HL-60 (cell line): ENCODE data around the gene PLA2G7.

Source experiments
- GABPA ChIP-seq: IDR thresholded peaks from 2 replicates; pipeline ENCODE4 v1.6.1; 2012; ENCODE audit warnings: low read depth
- POLR2AphosphoS5 ChIP-seq: IDR thresholded peaks from 2 replicates; pipeline ENCODE4 v1.6.1; 2012; ENCODE audit warnings: low read depth
- SPI1 ChIP-seq: IDR thresholded peaks from 2 replicates; pipeline ENCODE4 v1.6.1; 2012; ENCODE audit warnings: low read depth, mild to moderate bottlenecking, borderline replicate concordance
- TF ChIP-seq, protein P1 (sequence below): IDR thresholded peaks from one replicate; pipeline ENCODE4 v1.5.1; 2011; ENCODE audit warnings: low read length, control low read depth, inconsistent platforms; ENCODE audit not compliant: insufficient read depth
- TF ChIP-seq, protein P2 (sequence below): IDR thresholded peaks from 2 replicates; pipeline ENCODE4 v1.6.1; 2012; ENCODE audit warnings: low read depth; ENCODE audit not compliant: insufficient replicate concordance

- TF ChIP-seq, protein P1, sequence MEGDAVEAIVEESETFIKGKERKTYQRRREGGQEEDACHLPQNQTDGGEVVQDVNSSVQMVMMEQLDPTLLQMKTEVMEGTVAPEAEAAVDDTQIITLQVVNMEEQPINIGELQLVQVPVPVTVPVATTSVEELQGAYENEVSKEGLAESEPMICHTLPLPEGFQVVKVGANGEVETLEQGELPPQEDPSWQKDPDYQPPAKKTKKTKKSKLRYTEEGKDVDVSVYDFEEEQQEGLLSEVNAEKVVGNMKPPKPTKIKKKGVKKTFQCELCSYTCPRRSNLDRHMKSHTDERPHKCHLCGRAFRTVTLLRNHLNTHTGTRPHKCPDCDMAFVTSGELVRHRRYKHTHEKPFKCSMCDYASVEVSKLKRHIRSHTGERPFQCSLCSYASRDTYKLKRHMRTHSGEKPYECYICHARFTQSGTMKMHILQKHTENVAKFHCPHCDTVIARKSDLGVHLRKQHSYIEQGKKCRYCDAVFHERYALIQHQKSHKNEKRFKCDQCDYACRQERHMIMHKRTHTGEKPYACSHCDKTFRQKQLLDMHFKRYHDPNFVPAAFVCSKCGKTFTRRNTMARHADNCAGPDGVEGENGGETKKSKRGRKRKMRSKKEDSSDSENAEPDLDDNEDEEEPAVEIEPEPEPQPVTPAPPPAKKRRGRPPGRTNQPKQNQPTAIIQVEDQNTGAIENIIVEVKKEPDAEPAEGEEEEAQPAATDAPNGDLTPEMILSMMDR = no peak
- TF ChIP-seq POLR2AphosphoS5 (no peak), GABPA (no peak), SPI1 (no peak)
- TF ChIP-seq, protein P2, sequence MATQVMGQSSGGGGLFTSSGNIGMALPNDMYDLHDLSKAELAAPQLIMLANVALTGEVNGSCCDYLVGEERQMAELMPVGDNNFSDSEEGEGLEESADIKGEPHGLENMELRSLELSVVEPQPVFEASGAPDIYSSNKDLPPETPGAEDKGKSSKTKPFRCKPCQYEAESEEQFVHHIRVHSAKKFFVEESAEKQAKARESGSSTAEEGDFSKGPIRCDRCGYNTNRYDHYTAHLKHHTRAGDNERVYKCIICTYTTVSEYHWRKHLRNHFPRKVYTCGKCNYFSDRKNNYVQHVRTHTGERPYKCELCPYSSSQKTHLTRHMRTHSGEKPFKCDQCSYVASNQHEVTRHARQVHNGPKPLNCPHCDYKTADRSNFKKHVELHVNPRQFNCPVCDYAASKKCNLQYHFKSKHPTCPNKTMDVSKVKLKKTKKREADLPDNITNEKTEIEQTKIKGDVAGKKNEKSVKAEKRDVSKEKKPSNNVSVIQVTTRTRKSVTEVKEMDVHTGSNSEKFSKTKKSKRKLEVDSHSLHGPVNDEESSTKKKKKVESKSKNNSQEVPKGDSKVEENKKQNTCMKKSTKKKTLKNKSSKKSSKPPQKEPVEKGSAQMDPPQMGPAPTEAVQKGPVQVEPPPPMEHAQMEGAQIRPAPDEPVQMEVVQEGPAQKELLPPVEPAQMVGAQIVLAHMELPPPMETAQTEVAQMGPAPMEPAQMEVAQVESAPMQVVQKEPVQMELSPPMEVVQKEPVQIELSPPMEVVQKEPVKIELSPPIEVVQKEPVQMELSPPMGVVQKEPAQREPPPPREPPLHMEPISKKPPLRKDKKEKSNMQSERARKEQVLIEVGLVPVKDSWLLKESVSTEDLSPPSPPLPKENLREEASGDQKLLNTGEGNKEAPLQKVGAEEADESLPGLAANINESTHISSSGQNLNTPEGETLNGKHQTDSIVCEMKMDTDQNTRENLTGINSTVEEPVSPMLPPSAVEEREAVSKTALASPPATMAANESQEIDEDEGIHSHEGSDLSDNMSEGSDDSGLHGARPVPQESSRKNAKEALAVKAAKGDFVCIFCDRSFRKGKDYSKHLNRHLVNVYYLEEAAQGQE = no peak
Observed at GRCh38 chr6:46661483-46661882, 73.7 kb downstream of the PLA2G7 start.
